ENCODE results near the gene HADHA. TPM values are rescaled to one million over a fixed set of nuclear protein-coding genes. Genes with fewer than 3 reads are reported as not detected.
"Not testable (repeated sequence)": the region's sequence is repeated elsewhere in the genome, so short reads cannot be mapped to it uniquely, and the experiment has no call there.

Gene HADHA
- total and polyA plus RNA-seq, 2 donors (not counting 1 experiment from before 2014, with no cell fraction given): 29.8 to 96.7 TPM

- no peak overlapping the region for H3K4me2 ChIP-seq (replicated peaks; ENCODE audit: low read depth, low read length, poor library complexity, severe bottlenecking)
- CTCF ChIA-PET: no interaction called here
- H3K9ac ChIP-seq (ENCODE audit: low read length): no peak overlapping the region
- ATAC-seq (ENCODE audit: low read depth) (no peak), DNase-seq (no peak)
- peaks cover 0 to 11% of the 10 kb centered on the region in 2 donors for H3K4me1 ChIP-seq (ENCODE audit: control insufficient read depth in 2 of 2, insufficient read depth in 2 of 2, low read length in 2 of 2)
- no CpG with 5 or more reads among the region's 4 CpGs for WGBS (ENCODE audit: insufficient coverage)
- Mint-ChIP-seq H3K27ac (no peak overlapping the region), H3K4me1 (peaks cover 19% of the 10 kb centered on the region), H3K4me3 (no peak overlapping the region), H3K9me3 (ENCODE audit: insufficient read depth) (no peaks in the 10 kb centered on the region), H3K27me3 (no peaks in the 10 kb centered on the region)
- TF ChIP-seq CTCF (IDR thresholded peaks at IDR 0.05) (no peak), EZH2 (IDR thresholded peaks at IDR 0.05; ENCODE audit: borderline replicate concordance, insufficient read depth, low read depth, low read length, poor library complexity, severe bottlenecking) (no peak)
- no peak overlapping the region for H3K4me3 ChIP-seq (ENCODE audit: control extremely low read depth in 1 of 5, extremely low read depth in 1 of 5, insufficient read depth in 1 of 5, low read depth in 2 of 5, low read length in 4 of 5)
- H3K27ac ChIP-seq (ENCODE audit: low read length in 2 of 2): no peak overlapping the region
- POLR2A ChIA-PET: interaction anchor here (0.6 kb wide), 1 partner anchor 23 kb away, joined by 3 read pairs; no protein-coding TSS in a partner anchor
- H3K27me3 ChIP-seq (replicated peaks in 1 of 4; ENCODE audit: control extremely low read depth in 1 of 4, control insufficient read depth in 3 of 4, insufficient read depth in 4 of 4, low read length in 3 of 4): no peaks in the 10 kb centered on the region
- H3K36me3 ChIP-seq (replicated peaks in 1 of 2; ENCODE audit: control extremely low read depth in 1 of 2, control insufficient read depth in 1 of 2, extremely low read depth in 1 of 2, insufficient read depth in 2 of 2, low read length in 1 of 2): peaks cover 5 to 18% of the 10 kb centered on the region in 2 experiments
- intact Hi-C loops (cut with micrococcal nuclease): no loop called here
- H3K79me2 ChIP-seq (ENCODE audit: control insufficient read depth, insufficient read depth, low read length): no peaks in the 10 kb centered on the region
- no peaks in the 10 kb centered on the region for H4K20me1 ChIP-seq (ENCODE audit: control insufficient read depth, insufficient read depth, low read length, poor library complexity, severe bottlenecking)
- H3K9me3 ChIP-seq (ENCODE audit: control extremely low read depth in 1 of 3, control insufficient read depth in 2 of 3, insufficient read depth in 1 of 3, low read length in 2 of 3): no peaks in the 10 kb centered on the region
- no peak overlapping the region for H2AFZ ChIP-seq (ENCODE audit: insufficient read depth, low read depth, low read length, poor library complexity, severe bottlenecking)
Observed at GRCh38 chr2:26268213-26268612, 23.8 kb upstream of the HADHA start.

GRCh38 chr2:26258836-26259235 is 14.4 kb upstream of the HADHA start:
- CTCF ChIA-PET: interaction anchor here (1.3 kb wide), 2 partner anchors 15 to 68 kb away, joined by 5 read pairs; no protein-coding TSS in a partner anchor
- H3K9me3 Mint-ChIP-seq (ENCODE audit: insufficient read depth); H3K27ac ChIP-seq (ENCODE audit: low read length in 2 of 2); intact Hi-C loops (cut with micrococcal nuclease); DNase-seq; H3K9ac ChIP-seq (ENCODE audit: low read length); H3K27ac Mint-ChIP-seq; H3K4me1 ChIP-seq (ENCODE audit: control insufficient read depth in 2 of 2, insufficient read depth in 2 of 2, low read length in 2 of 2); POLR2A ChIA-PET; H2AFZ ChIP-seq (ENCODE audit: insufficient read depth, low read depth, low read length, poor library complexity, severe bottlenecking); ATAC-seq (ENCODE audit: low read depth); H3K27me3 ChIP-seq (replicated peaks in 1 of 4; ENCODE audit: control extremely low read depth in 1 of 4, control insufficient read depth in 3 of 4, insufficient read depth in 4 of 4, low read length in 3 of 4); H3K4me2 ChIP-seq (replicated peaks; ENCODE audit: low read depth, low read length, poor library complexity, severe bottlenecking); H3K4me1 Mint-ChIP-seq; H3K4me3 ChIP-seq (ENCODE audit: control extremely low read depth in 1 of 5, extremely low read depth in 1 of 5, insufficient read depth in 1 of 5, low read depth in 2 of 5, low read length in 4 of 5); H3K27me3 Mint-ChIP-seq; H3K4me3 Mint-ChIP-seq; H3K9me3 ChIP-seq (ENCODE audit: control extremely low read depth in 1 of 3, control insufficient read depth in 2 of 3, insufficient read depth in 1 of 3, low read length in 2 of 3): not testable (repeated sequence)
- Histone ChIP-seq H4K20me1 (ENCODE audit: control insufficient read depth, insufficient read depth, low read length, poor library complexity, severe bottlenecking) (peaks cover 10% of the 10 kb centered on the region), H3K36me3 (replicated peaks in 1 of 2; ENCODE audit: control extremely low read depth in 1 of 2, control insufficient read depth in 1 of 2, extremely low read depth in 1 of 2, insufficient read depth in 2 of 2, low read length in 1 of 2) (peaks cover 10 to 44% of the 10 kb centered on the region in 2 experiments), H3K79me2 (ENCODE audit: control insufficient read depth, insufficient read depth, low read length) (peaks cover 13% of the 10 kb centered on the region)
- WGBS (ENCODE audit: insufficient coverage): 93% methylated on average over 8 of the region's 8 CpGs
